ENCODE data around the gene RNF113A.

DNA sequence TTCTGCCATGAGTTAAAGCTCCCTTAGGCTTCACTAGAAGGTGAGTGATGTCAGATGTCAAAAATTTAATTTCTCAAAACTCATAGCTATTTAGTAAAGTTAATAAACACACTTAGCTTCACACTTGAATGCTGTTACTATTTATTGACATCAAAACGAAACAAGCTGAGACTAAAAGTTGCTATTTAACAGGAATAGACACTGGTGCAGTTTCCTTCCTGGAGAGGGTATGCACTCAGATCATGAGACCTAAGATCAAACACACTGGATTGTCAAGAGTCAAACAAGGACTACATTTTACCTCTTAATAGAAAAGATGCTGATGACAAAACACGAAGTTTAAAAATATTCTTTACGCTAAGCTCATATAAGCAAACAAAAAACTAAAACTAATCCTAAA lies 37.6 kb downstream of the RNF113A start:
- TF ChIP-seq, protein P1, sequence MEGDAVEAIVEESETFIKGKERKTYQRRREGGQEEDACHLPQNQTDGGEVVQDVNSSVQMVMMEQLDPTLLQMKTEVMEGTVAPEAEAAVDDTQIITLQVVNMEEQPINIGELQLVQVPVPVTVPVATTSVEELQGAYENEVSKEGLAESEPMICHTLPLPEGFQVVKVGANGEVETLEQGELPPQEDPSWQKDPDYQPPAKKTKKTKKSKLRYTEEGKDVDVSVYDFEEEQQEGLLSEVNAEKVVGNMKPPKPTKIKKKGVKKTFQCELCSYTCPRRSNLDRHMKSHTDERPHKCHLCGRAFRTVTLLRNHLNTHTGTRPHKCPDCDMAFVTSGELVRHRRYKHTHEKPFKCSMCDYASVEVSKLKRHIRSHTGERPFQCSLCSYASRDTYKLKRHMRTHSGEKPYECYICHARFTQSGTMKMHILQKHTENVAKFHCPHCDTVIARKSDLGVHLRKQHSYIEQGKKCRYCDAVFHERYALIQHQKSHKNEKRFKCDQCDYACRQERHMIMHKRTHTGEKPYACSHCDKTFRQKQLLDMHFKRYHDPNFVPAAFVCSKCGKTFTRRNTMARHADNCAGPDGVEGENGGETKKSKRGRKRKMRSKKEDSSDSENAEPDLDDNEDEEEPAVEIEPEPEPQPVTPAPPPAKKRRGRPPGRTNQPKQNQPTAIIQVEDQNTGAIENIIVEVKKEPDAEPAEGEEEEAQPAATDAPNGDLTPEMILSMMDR (IDR thresholded peaks at IDR 0.05) = no peak
- TF ChIP-seq POLR2A (IDR thresholded peaks at IDR 0.05) = no peak
